HepG2 (cell line): ENCODE data around the gene BMERB1.

Source experiments
- GPN1 ChIP-seq: sonication (generic); formaldehyde crosslinking; IDR thresholded peaks from 2 replicates; pipeline ENCODE4 v1.5.1; 2020; ENCODE audit warnings: missing genetic modification reagents, borderline replicate concordance
- TF ChIP-seq, protein P1 (sequence below): sonication (generic); formaldehyde crosslinking; IDR thresholded peaks from 2 replicates; pipeline ENCODE4 v1.5.0; 2020; ENCODE audit warnings: mild to moderate bottlenecking, missing genetic modification reagents, moderate library complexity

DNA sequence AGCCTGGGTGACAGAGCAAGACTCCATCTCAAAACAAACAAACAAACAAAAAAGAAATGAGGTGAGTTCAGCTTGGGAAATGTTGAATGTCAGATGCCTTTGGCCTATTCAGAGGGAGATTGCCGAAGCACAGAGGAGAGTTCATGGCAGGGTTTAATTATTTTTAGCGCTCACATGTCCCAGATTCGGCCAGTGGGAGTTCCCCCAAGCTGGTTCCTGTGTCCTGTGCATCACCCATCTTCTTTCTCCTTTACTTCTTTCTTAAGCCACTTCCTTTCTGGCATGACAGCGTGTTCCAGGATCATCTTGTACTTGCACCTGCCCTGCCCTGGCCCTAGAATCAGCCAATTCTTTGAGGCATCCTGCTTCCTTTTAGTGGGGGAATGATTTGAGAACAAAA, 29.6 kb upstream of the BMERB1 start:
- TF ChIP-seq GPN1: no peak
- TF ChIP-seq, protein P1, sequence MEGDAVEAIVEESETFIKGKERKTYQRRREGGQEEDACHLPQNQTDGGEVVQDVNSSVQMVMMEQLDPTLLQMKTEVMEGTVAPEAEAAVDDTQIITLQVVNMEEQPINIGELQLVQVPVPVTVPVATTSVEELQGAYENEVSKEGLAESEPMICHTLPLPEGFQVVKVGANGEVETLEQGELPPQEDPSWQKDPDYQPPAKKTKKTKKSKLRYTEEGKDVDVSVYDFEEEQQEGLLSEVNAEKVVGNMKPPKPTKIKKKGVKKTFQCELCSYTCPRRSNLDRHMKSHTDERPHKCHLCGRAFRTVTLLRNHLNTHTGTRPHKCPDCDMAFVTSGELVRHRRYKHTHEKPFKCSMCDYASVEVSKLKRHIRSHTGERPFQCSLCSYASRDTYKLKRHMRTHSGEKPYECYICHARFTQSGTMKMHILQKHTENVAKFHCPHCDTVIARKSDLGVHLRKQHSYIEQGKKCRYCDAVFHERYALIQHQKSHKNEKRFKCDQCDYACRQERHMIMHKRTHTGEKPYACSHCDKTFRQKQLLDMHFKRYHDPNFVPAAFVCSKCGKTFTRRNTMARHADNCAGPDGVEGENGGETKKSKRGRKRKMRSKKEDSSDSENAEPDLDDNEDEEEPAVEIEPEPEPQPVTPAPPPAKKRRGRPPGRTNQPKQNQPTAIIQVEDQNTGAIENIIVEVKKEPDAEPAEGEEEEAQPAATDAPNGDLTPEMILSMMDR (CRISPR knock-in tag): no peak
